ENCODE data around the gene SPARC. TPM values are rescaled to one million over a fixed set of nuclear protein-coding genes. Genes with fewer than 3 reads are reported as not detected.

The SPARC gene
- polyA plus RNA-seq, 1 of the 3 experiments (the other 2 are of a cell fraction), result 1,115 TPM

GRCh38 chr5:151696470-151697061 is 9.9 kb upstream of the SPARC start:
- no peaks in the 10 kb centered on the region for H3K36me3 ChIP-seq (replicated peaks in 1 of 2; ENCODE audit: control insufficient read depth in 1 of 2, insufficient read depth in 2 of 2, low read length in 1 of 2)
- peak overlapping the region; percentile 39 to 100; a peak in 3 of 4 replicates for H3K27ac ChIP-seq (ENCODE audit: low read depth in 2 of 2, low read length in 1 of 2)
- no peaks in the 10 kb centered on the region for H3K79me2 ChIP-seq (ENCODE audit: insufficient read depth)
- H4K20me1 ChIP-seq (ENCODE audit: insufficient read depth), result no peaks in the 10 kb centered on the region
- H3K9ac ChIP-seq, result peak overlapping the region; percentile 27; the same call in 1 of the 2 replicates
- WGBS (ENCODE audit: low lambda C conversion rate), result 64% methylated on average over 20 of the region's 20 CpGs
- H3K9me2 ChIP-seq, result no peaks in the 10 kb centered on the region
- peaks cover 40% of the 10 kb centered on the region for H3F3A ChIP-seq (replicated peaks; ENCODE audit: insufficient read depth)
- H3K27me3 ChIP-seq (ENCODE audit: insufficient read depth), result no peaks in the 10 kb centered on the region
- TF ChIP-seq PBX3 (IDR thresholded peaks at IDR 0.05) (peak; percentile 28; the same call in 1 of the 2 replicates), GABPA (IDR thresholded peaks at IDR 0.05; ENCODE audit: low read depth) (no peak), USF2 (IDR thresholded peaks at IDR 0.05; ENCODE audit: borderline replicate concordance, low read depth, low read length) (no peak)
- no peak overlapping the region for H3K4me3 ChIP-seq (ENCODE audit: low read depth in 2 of 2, low read length in 1 of 2)
- peaks cover 10 to 39% of the 10 kb centered on the region in 2 experiments for H3K4me1 ChIP-seq (ENCODE audit: control insufficient read depth in 1 of 2, insufficient read depth in 2 of 2, low read depth in 1 of 2, low read length in 1 of 2)
- ChIA-PET POLR2A (no interaction called here), CTCF (interaction anchor here (0.6 to 4.1 kb wide), 6 partner anchors 10 to 849 kb away, joined by 3 to 20 read pairs (median 4); partner anchors contain the start of gene SPARC)
- H3K9me3 ChIP-seq, result no peaks in the 10 kb centered on the region
- peak overlapping the region; percentile 71 for H2AFZ ChIP-seq (ENCODE audit: low read depth)
- no peak for DNase-seq
- no peak overlapping the region for H3K4me2 ChIP-seq

GRCh38 chr5:151695464-151695863 is 8.7 kb upstream of the SPARC start:
- 100% methylated on average over 1 of the region's 1 CpG for WGBS (ENCODE audit: low lambda C conversion rate)
- TF ChIP-seq SMC3 (IDR thresholded peaks at IDR 0.05; ENCODE audit: low read depth, low read length), result no peak
- TF ChIP-seq RAD21 (IDR thresholded peaks at IDR 0.05; ENCODE audit: low read length), result no peak
- no peak for TF ChIP-seq RXRA (IDR thresholded peaks at IDR 0.05; ENCODE audit: borderline replicate concordance, low read depth)
- TF ChIP-seq NFIC (IDR thresholded peaks at IDR 0.05; ENCODE audit: borderline replicate concordance), result no peak
- TF ChIP-seq FOXJ3 (CRISPR knock-in tag; IDR thresholded peaks at IDR 0.05), result no peak
- no peak for TF ChIP-seq TAF1 (IDR thresholded peaks at IDR 0.05; ENCODE audit: borderline replicate concordance, low read depth, low read length)
- no peak for TF ChIP-seq SIN3A (IDR thresholded peaks at IDR 0.05; ENCODE audit: borderline replicate concordance, low read depth, low read length)
- TF ChIP-seq TEAD4 (IDR thresholded peaks at IDR 0.05; ENCODE audit: borderline replicate concordance, insufficient read depth), result no peak
- no peak for TF ChIP-seq IRF3 (IDR thresholded peaks at IDR 0.05; ENCODE audit: low read depth, low read length)
- TF ChIP-seq JUND (IDR thresholded peaks at IDR 0.05), result no peak
- no peak for TF ChIP-seq CHD2 (IDR thresholded peaks at IDR 0.05; ENCODE audit: low read length, partially characterized antibody)
- no peak for TF ChIP-seq EZH2phosphoT487 (IDR thresholded peaks at IDR 0.05; ENCODE audit: borderline replicate concordance, low read depth)
- TF ChIP-seq PBX3 (IDR thresholded peaks at IDR 0.05), result no peak
- TF ChIP-seq ZBTB33 (IDR thresholded peaks at IDR 0.05; ENCODE audit: borderline replicate concordance, low read depth), result no peak
- no peak for TF ChIP-seq MXI1 (IDR thresholded peaks at IDR 0.05; ENCODE audit: low read depth, low read length)
- TF ChIP-seq YY1 (IDR thresholded peaks at IDR 0.05; ENCODE audit: low read depth), result no peak
- ChIA-PET CTCF (interaction anchor here (0.9 to 2.5 kb wide), 5 partner anchors 9 to 56 kb away, joined by 3 to 8 read pairs (median 3); partner anchors contain the start of gene SPARC), POLR2A (no interaction called here)
- H3K9me3 ChIP-seq, result no peaks in the 10 kb centered on the region
- H3K4me1 ChIP-seq (ENCODE audit: control insufficient read depth in 1 of 2, insufficient read depth in 2 of 2, low read depth in 1 of 2, low read length in 1 of 2), result peaks cover 8 to 39% of the 10 kb centered on the region in 2 experiments
- H3K79me2 ChIP-seq (ENCODE audit: insufficient read depth), result no peaks in the 10 kb centered on the region
- no peak for DNase-seq
- no peak overlapping the region for H3K9ac ChIP-seq
- no peaks in the 10 kb centered on the region for H3K9me2 ChIP-seq
- H2AFZ ChIP-seq (ENCODE audit: low read depth), result no peak overlapping the region
- H3F3A ChIP-seq (replicated peaks; ENCODE audit: insufficient read depth), result peaks cover 36% of the 10 kb centered on the region
- no peak overlapping the region for H3K4me3 ChIP-seq (ENCODE audit: low read depth in 2 of 2, low read length in 1 of 2)
- no peaks in the 10 kb centered on the region for H4K20me1 ChIP-seq (ENCODE audit: insufficient read depth)
- H3K4me2 ChIP-seq, result no peak overlapping the region
- no peaks in the 10 kb centered on the region for H3K36me3 ChIP-seq (replicated peaks in 1 of 2; ENCODE audit: control insufficient read depth in 1 of 2, insufficient read depth in 2 of 2, low read length in 1 of 2)
- H3K27me3 ChIP-seq (ENCODE audit: insufficient read depth), result no peaks in the 10 kb centered on the region
- peak overlapping the region in 1 of 2 experiments; percentile 100; a peak in 1 of 4 replicates for H3K27ac ChIP-seq (ENCODE audit: low read depth in 2 of 2, low read length in 1 of 2)
